Endothelial cell of umbilical vein (primary cell): ENCODE data around the gene LY9. TPM values are rescaled to one million over a fixed set of nuclear protein-coding genes. Genes with fewer than 3 reads are reported as not detected.

ENCODE experiments used
- BruUV-seq: library from RNA; stranded (reverse); fragments of 400-500 nt; replicated peaks from 2 replicates; lab custom pipeline; 2021; lab: Mats Ljungman, UMichigan
- CTCF ChIA-PET: fragments of 300-600, 350-600 bp; sonication (Branson Sonifier 250); formaldehyde crosslinking; loops from one replicate; lab custom pipeline; 2021; ENCODE audit warnings: antibody characterized with exemption, inconsistent platforms; lab: Charles Lee
- POLR2A ChIA-PET: fragments of 300-600, 350-600 bp; sonication (Branson Sonifier 250); formaldehyde crosslinking; loops from one replicate; lab custom pipeline; 2021; ENCODE audit warnings: antibody characterized with exemption, inconsistent platforms; lab: Charles Lee
- DNase-seq: peaks from one replicate; pipeline ENCODE4 v3.0.0-alpha.2; 2011; ENCODE audit warnings: low read depth, low spot score
- FAIRE-seq: peaks from 2 replicates; lab custom pipeline; 2011; peaks lifted over from hg19 to GRCh38; lab: Jason Lieb, UNC
- H2AFZ ChIP-seq: 2 replicates; pipeline ENCODE4 v1.6.0; 2012; ENCODE audit warnings: low read depth, low read length, control low read depth, inconsistent platforms
- H3K27ac ChIP-seq: 2 replicates; pipeline ENCODE4 v1.5.1; 2011; ENCODE audit warnings: low read depth, mild to moderate bottlenecking, control low read depth, low read length, moderate library complexity; ENCODE audit not compliant: insufficient read depth
- H3K27me3 ChIP-seq, 2 experiments: 2 replicates each; pipeline versions ENCODE4 v1.6.0 to v1.6.1; 2011; ENCODE audit warnings: low read length in 2 of 2, mixed read lengths in 1 of 2; ENCODE audit not compliant: control insufficient read depth in 2 of 2, insufficient read depth in 2 of 2
- H3K36me3 ChIP-seq, 2 experiments: 2 replicates in 1 of 2; 3 replicates in 1 of 2; pipeline ENCODE4 v1.5.1; 2011; ENCODE audit warnings: low read length in 2 of 2, mild to moderate bottlenecking in 1 of 2, moderate library complexity in 1 of 2; ENCODE audit not compliant: control insufficient read depth in 2 of 2, insufficient read depth in 2 of 2; ENCODE audit errors: extremely low read depth in 1 of 2
- H3K4me1 ChIP-seq: 3 replicates; pipeline ENCODE4 v1.5.1; 2011; ENCODE audit warnings: mild to moderate bottlenecking, low read length; ENCODE audit not compliant: control insufficient read depth, insufficient read depth; ENCODE audit errors: extremely low read depth
- H3K4me2 ChIP-seq: 2 replicates; pipeline ENCODE4 v1.6.1; 2011; ENCODE audit warnings: low read length, control low read depth, mixed read lengths; ENCODE audit not compliant: insufficient read depth
- H3K4me3 ChIP-seq, 3 experiments: fragments of 200-600 bp in 1 of 3; sonication (generic), shearing (Covaris generic) in 1 of 3; replicated peaks in 1 of 3; 2 replicates each; pipeline ENCODE4 v1.5.1; 2011 to 2016; ENCODE audit warnings: control low read depth in 3 of 3, low read length in 3 of 3, mild to moderate bottlenecking in 2 of 3, inconsistent platforms in 1 of 3, low read depth in 1 of 3, moderate library complexity in 1 of 3; ENCODE audit not compliant: insufficient read depth in 1 of 3
- H3K79me2 ChIP-seq: 2 replicates; pipeline ENCODE4 v1.6.0; 2012; ENCODE audit warnings: low read length, inconsistent platforms; ENCODE audit not compliant: control insufficient read depth, insufficient read depth
- H3K9ac ChIP-seq: replicated peaks from 2 replicates; pipeline ENCODE3; 2011; ENCODE audit warnings: low read length, control low read depth; ENCODE audit not compliant: insufficient read depth; ENCODE audit errors: extremely low read depth
- H3K9me1 ChIP-seq: replicated peaks from 3 replicates; pipeline ENCODE4 v1.6.0; 2011; ENCODE audit warnings: mild to moderate bottlenecking, low read length; ENCODE audit not compliant: control insufficient read depth, insufficient read depth; ENCODE audit errors: extremely low read depth
- H3K9me3 ChIP-seq: replicated peaks from 2 replicates; pipeline ENCODE4 v1.5.1; 2012; ENCODE audit warnings: low read length, inconsistent platforms; ENCODE audit not compliant: control insufficient read depth, insufficient read depth
- H4K20me1 ChIP-seq: replicated peaks from 2 replicates; pipeline ENCODE3; 2011; ENCODE audit warnings: mild to moderate bottlenecking, low read length; ENCODE audit not compliant: control insufficient read depth, insufficient read depth; ENCODE audit errors: extremely low read depth
- CTCF ChIP-seq, 2 donors: IDR thresholded peaks; 1 replicate in 1 of 2; 2 replicates in 1 of 2; pipeline ENCODE4 v1.5.1; 2011; ENCODE audit warnings: low read length in 2 of 2, mild to moderate bottlenecking in 2 of 2, moderate library complexity in 2 of 2, control low read depth in 1 of 2, inconsistent platforms in 1 of 2, low read depth in 1 of 2; ENCODE audit not compliant: insufficient read depth in 1 of 2; ENCODE audit errors: extremely low read depth in 1 of 2
- EZH2 ChIP-seq: IDR thresholded peaks from 2 replicates; pipeline ENCODE4 v1.6.1; 2012; ENCODE audit warnings: borderline replicate concordance, low read depth, mild to moderate bottlenecking, moderate library complexity, low read length, inconsistent platforms; ENCODE audit not compliant: severe bottlenecking
- FOS ChIP-seq: IDR thresholded peaks from 2 replicates; pipeline ENCODE4 v1.6.1; 2011; ENCODE audit warnings: mild to moderate bottlenecking, low read length, moderate library complexity, borderline replicate concordance; ENCODE audit not compliant: insufficient read depth
- GATA2 ChIP-seq: IDR thresholded peaks from 2 replicates; pipeline ENCODE4 v1.7.0; 2011; ENCODE audit warnings: low read depth, mild to moderate bottlenecking, moderate library complexity, mixed read lengths, low read length; ENCODE audit not compliant: insufficient read length, insufficient read depth
- JUN ChIP-seq: IDR thresholded peaks from 2 replicates; pipeline ENCODE4 v1.6.1; 2011; ENCODE audit warnings: borderline replicate concordance, low read depth; ENCODE audit not compliant: insufficient read length, insufficient read depth
- MAX ChIP-seq: IDR thresholded peaks from 2 replicates; pipeline ENCODE4 v1.6.1; 2011; ENCODE audit not compliant: insufficient read depth, insufficient read length
- MYC ChIP-seq: IDR thresholded peaks from one replicate; pipeline ENCODE4 v1.6.1; 2011; ENCODE audit warnings: mild to moderate bottlenecking, low read depth, low read length
- POLR2A ChIP-seq: IDR thresholded peaks from 2 replicates; pipeline ENCODE4 v1.6.1; 2012; ENCODE audit warnings: low read depth, mild to moderate bottlenecking, control low read depth, low read length
- dilution Hi-C: fragments of 300-500 bp; cut with MboI; formaldehyde crosslinking; loops from one replicate; pipeline ENCODE4 v1.15.0; 2019; ENCODE audit warnings: low sequenced_read_pairs; ENCODE audit not compliant: extremely low pct_ligation_motif_present
- intact Hi-C: fragments of 100-400 bp; cut with micrococcal nuclease; formaldehyde crosslinking; loops from one replicate; pipeline ENCODE4 v1.10.0; 2022
- polyA plus RNA-seq, 4 experiments: library from polyadenylated mRNA; depleted of rRNA in 3 of 4; stranded (reverse) in 3 of 4; unstranded in 1 of 4; fragments of >200 nt; gene quantifications; 2 replicates each; pipeline versions ENCODE4 v1.2.1 to v1.2.3, GENCODE V29; 2011 to 2012; ENCODE audit warnings: missing spikeins in 1 of 4
- total RNA-seq: library from RNA; stranded (reverse); gene quantifications from 2 replicates; pipeline ENCODE4 v1.2.3, GENCODE V29; 2021

The LY9 gene
- total and polyA plus RNA-seq, 2 donors (not counting 3 experiments of a cell fraction or from before 2014, with no cell fraction given): not detected

GRCh38 chr1:160758521-160758920 is 37.5 kb upstream of the LY9 start:
- Histone ChIP-seq H2AFZ (no peak overlapping the region), H3K9me3 (no peaks in the 10 kb centered on the region), H3K9me1 (no peaks in the 10 kb centered on the region), H3K79me2 (no peaks in the 10 kb centered on the region), H3K9ac (no peak overlapping the region), H3K27ac (no peak overlapping the region), H3K4me1 (no peaks in the 10 kb centered on the region), H3K4me3 (no peak overlapping the region), H4K20me1 (no peaks in the 10 kb centered on the region), H3K27me3 (peaks cover under 1 to 1% of the 10 kb centered on the region in 2 experiments), H3K4me2 (no peak overlapping the region), H3K36me3 (no peaks in the 10 kb centered on the region)
- no peak for DNase-seq
- dilution Hi-C loops (no loop called here), intact Hi-C loops (no loop called here)
- no peak for TF ChIP-seq EZH2
- no peak for TF ChIP-seq POLR2A
- no peak for TF ChIP-seq MAX
- no peak for TF ChIP-seq CTCF (IDR thresholded peaks at IDR 0.05; ENCODE audit: extremely low read depth in 1 of 2, insufficient read depth in 1 of 2, low read depth in 1 of 2, low read length in 2 of 2)
- TF ChIP-seq GATA2: no peak
- TF ChIP-seq MYC: no peak
- TF ChIP-seq JUN: no peak
- no peak for TF ChIP-seq FOS
- POLR2A ChIA-PET: no interaction called here
- no TSS peak for BruUV-seq
- CTCF ChIA-PET: no interaction called here
- no peak for FAIRE-seq
